22Rv1 (cell line): ENCODE measurements around the gene NAT9.

ENCODE experiments used
- H3K27ac ChIP-seq: fragments of 450-650 bp; 2 replicates; pipeline ENCODE4 v1.5.1; 2017
- ZFX ChIP-seq: fragments of 450-650 bp; IDR thresholded peaks from 2 replicates; pipeline ENCODE4 v1.6.1; 2017; ENCODE audit warnings: antibody characterized with exemption, borderline replicate concordance
- TF ChIP-seq, protein P1 (sequence below): fragments of 450-650 bp; IDR thresholded peaks from 2 replicates; pipeline ENCODE4 v1.5.1; 2017; ENCODE audit warnings: mild to moderate bottlenecking

The NAT9 gene

DNA sequence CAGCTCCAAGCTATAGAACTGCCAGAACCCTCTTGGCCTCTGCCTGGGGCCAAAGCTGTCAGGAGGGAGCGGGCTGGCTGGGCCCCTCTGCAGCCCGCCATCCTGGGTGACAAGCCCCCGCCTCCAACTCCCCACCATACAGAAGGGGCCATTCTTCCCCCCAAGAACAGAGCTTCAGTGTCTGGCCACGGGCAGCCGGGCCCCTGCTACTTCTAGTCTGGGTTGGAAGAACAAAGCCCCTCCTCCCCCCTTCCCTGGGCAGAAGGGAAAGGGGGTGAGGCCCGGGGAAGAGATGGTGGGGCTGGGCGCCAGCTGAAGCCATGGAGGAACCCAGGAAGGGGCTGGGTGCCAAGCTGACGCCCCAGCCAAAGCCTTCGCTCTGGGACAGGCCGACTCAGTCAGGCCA is 9.0 kb downstream of the NAT9 start:
- TF ChIP-seq, protein P1, sequence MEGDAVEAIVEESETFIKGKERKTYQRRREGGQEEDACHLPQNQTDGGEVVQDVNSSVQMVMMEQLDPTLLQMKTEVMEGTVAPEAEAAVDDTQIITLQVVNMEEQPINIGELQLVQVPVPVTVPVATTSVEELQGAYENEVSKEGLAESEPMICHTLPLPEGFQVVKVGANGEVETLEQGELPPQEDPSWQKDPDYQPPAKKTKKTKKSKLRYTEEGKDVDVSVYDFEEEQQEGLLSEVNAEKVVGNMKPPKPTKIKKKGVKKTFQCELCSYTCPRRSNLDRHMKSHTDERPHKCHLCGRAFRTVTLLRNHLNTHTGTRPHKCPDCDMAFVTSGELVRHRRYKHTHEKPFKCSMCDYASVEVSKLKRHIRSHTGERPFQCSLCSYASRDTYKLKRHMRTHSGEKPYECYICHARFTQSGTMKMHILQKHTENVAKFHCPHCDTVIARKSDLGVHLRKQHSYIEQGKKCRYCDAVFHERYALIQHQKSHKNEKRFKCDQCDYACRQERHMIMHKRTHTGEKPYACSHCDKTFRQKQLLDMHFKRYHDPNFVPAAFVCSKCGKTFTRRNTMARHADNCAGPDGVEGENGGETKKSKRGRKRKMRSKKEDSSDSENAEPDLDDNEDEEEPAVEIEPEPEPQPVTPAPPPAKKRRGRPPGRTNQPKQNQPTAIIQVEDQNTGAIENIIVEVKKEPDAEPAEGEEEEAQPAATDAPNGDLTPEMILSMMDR: no peak
- TF ChIP-seq ZFX: no peak
- no peak overlapping the region for H3K27ac ChIP-seq

DNA sequence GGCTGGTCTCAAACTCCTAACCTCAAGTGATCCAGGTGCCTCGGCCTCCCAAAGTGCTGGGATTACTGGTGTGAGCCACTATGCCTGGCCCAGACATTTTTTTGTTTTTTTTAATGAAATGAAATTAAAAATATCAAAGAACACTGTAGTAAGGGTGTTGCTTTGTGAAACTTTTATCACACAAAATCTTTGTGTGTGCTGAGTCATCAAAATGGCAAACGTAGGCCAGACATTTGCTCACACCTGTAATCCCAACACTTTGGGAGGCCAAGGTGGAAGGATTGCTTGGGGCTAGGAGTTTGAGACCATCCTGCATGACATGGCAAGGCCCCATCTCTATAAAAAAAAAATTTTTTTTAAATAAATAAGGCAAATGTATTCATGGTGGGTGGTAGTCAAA is 9.7 kb downstream of the NAT9 start:
- no peak overlapping the region for H3K27ac ChIP-seq
- no peak for TF ChIP-seq ZFX
- TF ChIP-seq, protein P1: no peak

DNA sequence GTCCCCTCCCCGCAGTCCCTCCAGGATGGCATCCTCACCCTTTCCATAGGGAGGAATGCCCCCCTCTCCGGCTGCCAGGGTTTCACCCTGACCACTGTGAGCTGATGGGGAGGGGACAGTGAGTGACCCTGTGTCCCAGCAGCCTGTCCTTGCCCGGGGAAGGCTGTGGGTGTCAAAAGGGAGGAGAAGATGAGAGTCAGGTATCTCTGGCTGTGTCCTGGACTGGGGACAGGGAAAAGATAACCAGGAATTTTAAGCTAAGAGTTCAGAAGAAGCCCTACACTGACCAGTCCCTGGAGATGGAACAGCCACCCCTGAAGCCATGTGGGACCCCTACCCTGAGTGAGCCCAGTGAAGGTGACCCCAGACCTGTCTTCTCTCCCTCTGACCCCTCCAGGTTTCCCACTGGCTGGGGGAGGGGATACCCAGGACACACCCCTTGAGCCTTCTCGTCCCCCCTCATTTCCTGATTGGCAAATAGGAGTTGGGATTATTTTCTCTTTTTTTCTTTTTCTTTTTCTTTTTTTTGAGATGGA is 11.3 kb downstream of the NAT9 start:
- TF ChIP-seq ZFX: no peak
- TF ChIP-seq, protein P1: no peak

DNA sequence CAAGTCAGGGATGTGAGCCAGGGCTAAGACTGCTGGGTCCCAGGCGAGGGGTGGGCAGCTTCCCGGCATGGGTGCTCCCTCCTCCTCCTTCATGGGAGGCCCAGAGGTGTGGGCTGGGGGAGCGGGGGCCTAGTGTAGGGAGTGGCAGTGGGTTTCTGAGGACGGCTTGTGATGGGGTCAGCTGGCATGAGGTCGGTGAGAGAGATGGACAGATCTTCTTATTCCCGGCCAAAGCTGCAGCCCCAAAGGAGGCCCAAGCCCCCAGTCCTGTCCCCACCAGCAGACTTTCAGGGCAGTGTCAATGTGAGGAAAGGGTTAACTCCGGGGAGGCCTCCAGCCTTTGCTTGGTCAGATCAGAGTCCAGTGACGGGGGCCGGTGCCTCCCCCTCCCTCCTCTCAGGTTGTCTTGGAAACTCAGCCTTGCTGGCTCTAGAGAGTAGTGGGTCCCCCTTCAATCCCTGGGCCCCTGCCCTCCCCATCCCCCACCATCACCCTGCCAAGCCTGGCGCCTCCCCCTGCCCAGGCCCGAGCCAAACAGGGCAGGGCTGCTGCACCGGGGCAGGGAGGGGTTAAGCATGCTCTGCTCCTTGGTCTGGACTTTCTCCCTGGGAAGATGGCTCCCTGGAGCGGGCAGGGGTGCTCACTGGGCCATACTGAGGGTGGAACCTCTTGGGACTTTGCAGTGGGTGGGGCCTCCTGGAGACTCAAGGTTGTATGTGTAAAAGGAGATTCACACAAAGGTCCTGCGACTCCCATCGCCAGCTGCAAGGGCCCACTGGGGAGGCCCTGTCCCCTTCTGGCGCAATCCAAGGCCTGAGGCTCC is 12.4 kb downstream of the NAT9 start:
- TF ChIP-seq, protein P1: no peak
- no peak for TF ChIP-seq ZFX

More for the DNA sequence above, 11.3 kb downstream of the NAT9 start:
- H3K27ac ChIP-seq: no peak overlapping the region

DNA sequence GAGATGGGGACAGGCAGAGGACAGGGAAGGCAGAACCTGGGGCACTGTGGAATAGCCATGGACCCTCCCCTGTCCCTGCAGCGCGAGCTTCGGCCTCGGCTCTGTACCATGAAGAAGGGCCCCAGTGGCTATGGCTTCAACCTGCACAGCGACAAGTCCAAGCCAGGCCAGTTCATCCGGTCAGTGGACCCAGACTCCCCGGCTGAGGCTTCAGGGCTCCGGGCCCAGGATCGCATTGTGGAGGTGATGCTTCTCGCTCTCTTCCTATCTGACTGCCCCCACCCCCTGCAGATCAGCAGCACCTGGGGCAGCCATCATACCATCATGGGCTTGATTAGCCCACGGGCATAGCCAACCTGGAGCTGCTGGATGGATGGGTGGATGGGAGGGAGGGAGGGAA is 14.2 kb downstream of the NAT9 start:
- no peak overlapping the region for H3K27ac ChIP-seq
- TF ChIP-seq ZFX: no peak
- TF ChIP-seq, protein P1: no peak

More for the DNA sequence above, 12.4 kb downstream of the NAT9 start:
- H3K27ac ChIP-seq: no peak overlapping the region

DNA sequence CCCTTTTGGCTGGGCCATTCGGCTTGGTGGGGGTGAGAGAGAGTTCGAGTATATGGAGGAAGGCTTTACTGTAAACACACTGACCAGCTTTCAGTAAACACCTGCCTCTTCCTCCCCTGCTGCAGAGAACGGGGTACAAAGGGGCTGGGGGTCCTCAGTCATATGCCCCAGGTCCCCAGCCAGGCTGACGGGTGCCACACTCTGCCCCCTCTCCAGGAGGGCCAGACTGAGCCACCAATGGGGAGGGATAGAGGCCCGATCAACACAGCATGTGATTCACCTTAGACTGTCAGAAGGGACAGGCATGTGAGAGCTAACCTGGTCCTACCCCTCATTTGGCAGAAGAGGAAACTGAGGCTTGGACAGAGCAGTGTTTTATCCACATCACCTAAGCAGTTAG is 14.7 kb downstream of the NAT9 start:
- TF ChIP-seq ZFX: no peak
- TF ChIP-seq, protein P1: no peak
- H3K27ac ChIP-seq: no peak overlapping the region
